Left hindlimb (tissue), 1 donor: Measurements from ENCODE around the gene SGTB.
"Not testable (repeated sequence)": the region's sequence is repeated elsewhere in the genome, so short reads cannot be mapped to it uniquely, and the experiment has no call there.

ENCODE experiments used
- DNase-seq: peaks from one replicate; pipeline ENCODE4 v3.0.0-alpha.2; 2018

SGTB gene

GRCh38 chr5:65663804-65664521 is 57.9 kb downstream of the SGTB start:
- DNase-seq: no peak

- DNase-seq: no peak
These were observed 67.2 kb downstream of the SGTB start for GRCh38 chr5:65654713-65655112.

GRCh38 chr5:65651144-65651543 is 70.8 kb downstream of the SGTB start:
- no peak for DNase-seq

- DNase-seq: no peak
These were observed 74.0 kb downstream of the SGTB start for GRCh38 chr5:65647941-65648340.

GRCh38 chr5:65646938-65647337 is 75.0 kb downstream of the SGTB start:
- no peak for DNase-seq

GRCh38 chr5:65640240-65640639 is 81.7 kb downstream of the SGTB start:
- DNase-seq: no peak

GRCh38 chr5:65630981-65631380 is 90.9 kb downstream of the SGTB start:
- DNase-seq: no peak

GRCh38 chr5:65625743-65626142 is 96.2 kb downstream of the SGTB start:
- DNase-seq: no peak

- DNase-seq: peak; percentile 90
These were observed 97.0 kb downstream of the SGTB start, which contains the start of the genes SHLD3 and TRAPPC13 for GRCh38 chr5:65624571-65625555. Gene SHLD3, plus strand, starts transcription at chr5:65625027. Its CDS starts 4,561 bp downstream, at chr5:65629588. Gene TRAPPC13, plus strand, starts transcription at chr5:65625027. Its CDS starts 34 bp downstream, at chr5:65625061.

- DNase-seq: peak; percentile 93
These were observed 97.8 kb downstream of the SGTB start, which contains the start of gene TRIM23 for GRCh38 chr5:65624025-65624570. Gene TRIM23, minus strand, starts transcription at chr5:65624333. Its CDS starts 59 bp downstream, at chr5:65624274.

GRCh38 chr5:65623482-65623881 is 98.4 kb downstream of the SGTB start:
- DNase-seq: no peak

- DNase-seq: not testable (repeated sequence)
These were observed 99.9 kb downstream of the SGTB start for GRCh38 chr5:65621961-65622360.

- DNase-seq: no peak
These were observed 101.9 kb downstream of the SGTB start for GRCh38 chr5:65620021-65620420.
